Measurements from ENCODE around the gene FRMPD1.

- TF ChIP-seq CTCF (IDR thresholded peaks at IDR 0.05) (no peak), POLR2A (IDR thresholded peaks at IDR 0.05) (no peak)
Measured at GRCh38 chr9:37739222-37739621, 88.5 kb downstream of the FRMPD1 start.
